ENCODE results near the gene TUT4. TPM values are rescaled to one million over a fixed set of nuclear protein-coding genes. Genes with fewer than 3 reads are reported as not detected.

TUT4 gene
- total and polyA plus RNA-seq, 2 donors (not counting 3 experiments of a cell fraction or from before 2014, with no cell fraction given) = 24.7 to 41.2 TPM

DNA sequence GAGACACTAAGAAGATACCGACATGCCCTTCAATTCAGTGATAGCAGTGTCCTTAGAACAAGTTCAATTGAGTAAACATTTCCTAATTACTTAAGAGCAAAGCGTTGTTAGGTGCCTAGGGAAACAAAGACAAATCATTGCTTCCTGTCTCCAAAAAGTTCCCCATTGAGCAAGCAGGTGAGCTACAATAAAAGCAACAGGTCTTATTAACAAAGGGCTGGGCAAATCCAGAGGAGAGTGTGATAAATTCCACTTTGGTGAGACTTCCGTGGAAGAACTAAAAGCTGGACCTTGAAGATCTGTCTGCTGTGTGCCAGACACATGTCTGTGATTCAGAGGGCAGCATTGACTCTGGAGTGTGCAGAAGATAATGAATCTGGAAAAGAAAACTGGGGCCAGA is 1.9 kb upstream of the TUT4 start:
- FAIRE-seq = peak; percentile 8
- DNase-seq (ENCODE audit: low read depth, low spot score) = no peak
- BruUV-seq (replicated peaks) = no TSS peak
- Histone ChIP-seq H3K9me1 (replicated peaks; ENCODE audit: control insufficient read depth, extremely low read depth, insufficient read depth, low read length) (no peaks in the 10 kb centered on the region), H3K27me3 (ENCODE audit: control insufficient read depth in 2 of 2, insufficient read depth in 2 of 2, low read length in 2 of 2) (no peaks in the 10 kb centered on the region), H3K4me2 (ENCODE audit: insufficient read depth, low read length) (no peak overlapping the region), H3K4me1 (ENCODE audit: control insufficient read depth, extremely low read depth, insufficient read depth, low read length) (peaks cover 11% of the 10 kb centered on the region), H3K27ac (ENCODE audit: insufficient read depth, low read depth, low read length) (no peak overlapping the region), H2AFZ (ENCODE audit: low read depth, low read length) (no peak overlapping the region), H3K9me3 (replicated peaks; ENCODE audit: control insufficient read depth, insufficient read depth, low read length) (no peaks in the 10 kb centered on the region), H3K9ac (replicated peaks; ENCODE audit: extremely low read depth, insufficient read depth, low read length) (no peak overlapping the region), H4K20me1 (replicated peaks; ENCODE audit: control insufficient read depth, extremely low read depth, insufficient read depth, low read length) (peaks cover 2% of the 10 kb centered on the region), H3K79me2 (ENCODE audit: control insufficient read depth, insufficient read depth, low read length) (peaks cover 19% of the 10 kb centered on the region), H3K36me3 (ENCODE audit: control insufficient read depth in 2 of 2, extremely low read depth in 1 of 2, insufficient read depth in 2 of 2, low read length in 2 of 2) (no peaks in the 10 kb centered on the region), H3K4me3 (replicated peaks in 1 of 3; ENCODE audit: insufficient read depth in 1 of 3, low read depth in 1 of 3, low read length in 3 of 3) (no peak overlapping the region)
- ChIA-PET POLR2A (no interaction called here), CTCF (interaction anchor here (2.7 kb wide), 1 partner anchor 132 kb away, joined by 12 read pairs; no protein-coding TSS in a partner anchor)
- TF ChIP-seq EZH2 (IDR thresholded peaks at IDR 0.05; ENCODE audit: borderline replicate concordance, low read depth, low read length, severe bottlenecking) (no peak), FOS (IDR thresholded peaks at IDR 0.05; ENCODE audit: borderline replicate concordance, insufficient read depth, low read length) (no peak), POLR2A (IDR thresholded peaks at IDR 0.05; ENCODE audit: low read depth, low read length) (no peak), MYC (IDR thresholded peaks at IDR 0.05; ENCODE audit: low read depth, low read length) (no peak), GATA2 (IDR thresholded peaks at IDR 0.05; ENCODE audit: insufficient read depth, insufficient read length, low read depth, low read length) (no peak), JUN (IDR thresholded peaks at IDR 0.05; ENCODE audit: borderline replicate concordance, insufficient read depth, insufficient read length, low read depth) (no peak), POLR2AphosphoS5 (IDR thresholded peaks at IDR 0.05; ENCODE audit: insufficient read depth, low read depth, low read length) (no peak)
- TF ChIP-seq, protein P1, sequence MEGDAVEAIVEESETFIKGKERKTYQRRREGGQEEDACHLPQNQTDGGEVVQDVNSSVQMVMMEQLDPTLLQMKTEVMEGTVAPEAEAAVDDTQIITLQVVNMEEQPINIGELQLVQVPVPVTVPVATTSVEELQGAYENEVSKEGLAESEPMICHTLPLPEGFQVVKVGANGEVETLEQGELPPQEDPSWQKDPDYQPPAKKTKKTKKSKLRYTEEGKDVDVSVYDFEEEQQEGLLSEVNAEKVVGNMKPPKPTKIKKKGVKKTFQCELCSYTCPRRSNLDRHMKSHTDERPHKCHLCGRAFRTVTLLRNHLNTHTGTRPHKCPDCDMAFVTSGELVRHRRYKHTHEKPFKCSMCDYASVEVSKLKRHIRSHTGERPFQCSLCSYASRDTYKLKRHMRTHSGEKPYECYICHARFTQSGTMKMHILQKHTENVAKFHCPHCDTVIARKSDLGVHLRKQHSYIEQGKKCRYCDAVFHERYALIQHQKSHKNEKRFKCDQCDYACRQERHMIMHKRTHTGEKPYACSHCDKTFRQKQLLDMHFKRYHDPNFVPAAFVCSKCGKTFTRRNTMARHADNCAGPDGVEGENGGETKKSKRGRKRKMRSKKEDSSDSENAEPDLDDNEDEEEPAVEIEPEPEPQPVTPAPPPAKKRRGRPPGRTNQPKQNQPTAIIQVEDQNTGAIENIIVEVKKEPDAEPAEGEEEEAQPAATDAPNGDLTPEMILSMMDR (IDR thresholded peaks at IDR 0.05; ENCODE audit: extremely low read depth in 1 of 2, insufficient read depth in 1 of 2, low read depth in 1 of 2, low read length in 2 of 2) = no peak
- TF ChIP-seq, protein P2, sequence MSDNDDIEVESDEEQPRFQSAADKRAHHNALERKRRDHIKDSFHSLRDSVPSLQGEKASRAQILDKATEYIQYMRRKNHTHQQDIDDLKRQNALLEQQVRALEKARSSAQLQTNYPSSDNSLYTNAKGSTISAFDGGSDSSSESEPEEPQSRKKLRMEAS (IDR thresholded peaks at IDR 0.05; ENCODE audit: insufficient read depth, insufficient read length) = no peak
- intact Hi-C loops (cut with micrococcal nuclease) (loop anchor here (5.0 kb wide), 2 partner anchors 48 to 113 kb away; partner anchors contain the start of gene GPX7), dilution Hi-C loops (cut with MboI; ENCODE audit: extremely low pct_ligation_motif_present, low sequenced_read_pairs) (no loop called here)

All from endothelial cell of umbilical vein (primary cell).